Measurements from ENCODE around the gene ZCCHC7. TPM values are rescaled to one million over a fixed set of nuclear protein-coding genes. Genes with fewer than 3 reads are reported as not detected.

ZCCHC7 gene
- total and polyA plus RNA-seq, 9 of the 15 experiments (the other 6 are each of a cell fraction or from before 2014, with no cell fraction given): 34.1 to 68.9 (median 48.8) TPM

GRCh38 chr9:37297592-37297991 lies 177.2 kb downstream of the ZCCHC7 start:
- CTCF ChIA-PET (ENCODE audit: low intra/inter-chr PET ratio): no interaction called here
- intact Hi-C loops (cut with micrococcal nuclease): loop anchor here (5.0 to 10.0 kb wide), 2 partner anchors 85 to 173 kb away; partner anchors contain the start of gene ZCCHC7

More at GRCh38 chr9:37297592-37297991, 177.2 kb downstream of the ZCCHC7 start:
- Histone ChIP-seq H3K79me2 (ENCODE audit: control insufficient read depth, insufficient read depth, low read length) (peaks cover 97% of the 10 kb centered on the region), H3K27ac (ENCODE audit: extremely low read depth, low read depth, low read length) (no peak overlapping the region), H3K9ac (ENCODE audit: insufficient read depth in 1 of 2, low read depth in 2 of 2, low read length in 2 of 2) (no peak overlapping the region), H3K9me1 (ENCODE audit: control insufficient read depth, insufficient read depth, low read length) (no peaks in the 10 kb centered on the region), H3K4me3 (no peak overlapping the region), H3K4me1 (replicated peaks in 1 of 2; ENCODE audit: control insufficient read depth in 2 of 2, insufficient read depth in 2 of 2, low read length in 2 of 2) (peaks cover 4 to 44% of the 10 kb centered on the region in 2 experiments), H4K20me1 (replicated peaks; ENCODE audit: control insufficient read depth, insufficient read depth, low read length) (no peaks in the 10 kb centered on the region), H3K4me2 (ENCODE audit: insufficient read depth, low read length) (no peak overlapping the region), H3K27me3 (ENCODE audit: control insufficient read depth in 2 of 2, insufficient read depth in 2 of 2, low read length in 2 of 2) (no peaks in the 10 kb centered on the region), H3K9me3 (replicated peaks; ENCODE audit: control insufficient read depth, insufficient read depth, low read depth, low read length) (no peaks in the 10 kb centered on the region), H2AFZ (ENCODE audit: low read depth, low read length) (no peak overlapping the region), H3K36me3 (ENCODE audit: control insufficient read depth, insufficient read depth, low read length) (peaks cover 5% of the 10 kb centered on the region; the same call in 2 of the 3 replicates)
- TF ChIP-seq HMBOX1 (IDR thresholded peaks at IDR 0.05): peak; percentile 96
- no peak for TF ChIP-seq IFI16 (CRISPR knock-in tag; IDR thresholded peaks at IDR 0.05)
- no peak for TF ChIP-seq PTBP1 (IDR thresholded peaks at IDR 0.05; ENCODE audit: low read depth, low read length)
- TF ChIP-seq ZNF324 (CRISPR knock-in tag; IDR thresholded peaks at IDR 0.05): no peak
- TF ChIP-seq MNT (conservative IDR thresholded peaks at IDR 0.05): 0 out of 4 replicates have a peak, but pooled peaks of 1 of the 2 experiments have one; percentile 14
- TF ChIP-seq ARID3A (IDR thresholded peaks at IDR 0.05; ENCODE audit: borderline replicate concordance, low read depth, low read length): no peak
- TF ChIP-seq TEAD2 (tag; IDR thresholded peaks at IDR 0.05): no peak
- TF ChIP-seq FOXP1 (CRISPR knock-in tag; IDR thresholded peaks at IDR 0.05): no peak
- POLR2A ChIA-PET: interaction anchor here (0.6 to 1.9 kb wide), 7 partner anchors 7 to 177 kb away, joined by 3 to 6 read pairs (median 3); partner anchors contain the start of gene ZCCHC7
- FAIRE-seq (no peak), DNase-seq (ENCODE audit: extremely low read depth in 1 of 4, low spot score in 3 of 4) (no peak), ATAC-seq (no peak)
- no TSS peak for BruUV-seq (replicated peaks)
- in situ Hi-C loops (cut with MboI): no loop called here
- 22% methylated on average over 3 of the region's 3 CpGs for WGBS (ENCODE audit: insufficient coverage, low coverage, missing lambda C conversion rate)
